HG02938 (cell line): ENCODE data around the gene MCOLN1.
"Not testable (repeated sequence)": the region's sequence is repeated elsewhere in the genome, so short reads cannot be mapped to it uniquely, and the experiment has no call there.

Experiments used
- ATAC-seq: cut with Tn5 transposase; IDR thresholded peaks from one replicate; pipeline ENCODE4 v1.9.1; 2021; ENCODE audit warnings: mild to moderate bottlenecking, moderate library complexity; ENCODE audit not compliant: unreplicated experiment

Gene MCOLN1

GRCh38 chr19:7562646-7563393 lies 40.4 kb downstream of the MCOLN1 start:
- no peak for ATAC-seq

- ATAC-seq = no peak
Measured at GRCh38 chr19:7564866-7565265, 42.4 kb downstream of the MCOLN1 start.

GRCh38 chr19:7565332-7565731 lies 42.9 kb downstream of the MCOLN1 start:
- ATAC-seq = no peak

GRCh38 chr19:7570761-7571160 lies 48.3 kb downstream of the MCOLN1 start:
- no peak for ATAC-seq

- no peak for ATAC-seq
Measured at GRCh38 chr19:7575434-7576040, 53.1 kb downstream of the MCOLN1 start.

- not testable (repeated sequence) for ATAC-seq
Measured at GRCh38 chr19:7577422-7577821, 55.0 kb downstream of the MCOLN1 start.

- no peak for ATAC-seq
Measured at GRCh38 chr19:7578127-7578526, 55.7 kb downstream of the MCOLN1 start.

- ATAC-seq = no peak
Measured at GRCh38 chr19:7579182-7579581, 56.8 kb downstream of the MCOLN1 start.

- ATAC-seq = no peak
Measured at GRCh38 chr19:7582446-7582845, 60.0 kb downstream of the MCOLN1 start.
